M059J (cell line): Measurements from ENCODE around the gene HCK. TPM values are rescaled to one million over a fixed set of nuclear protein-coding genes. Genes with fewer than 3 reads are reported as not detected.

Experiments
- DNase-seq: peaks from one replicate; pipeline ENCODE4 v3.0.0-alpha.2; 2012; ENCODE audit warnings: low read depth
- total RNA-seq: library from RNA; depleted of rRNA; stranded (reverse); fragments of >200 nt; shearing (Covaris generic); gene quantifications from 2 replicates; pipeline ENCODE4 v1.2.3, GENCODE V29; 2014; rRNA removed

Gene HCK
- total RNA-seq: 0.27 TPM in 1 of 2 replicates, not detected in the other

- no peak for DNase-seq
Measured at GRCh38 chr20:32052090-32052777, at the start of gene HCK. TSS of gene HCK (plus strand) at chr20:32052242.

DNA sequence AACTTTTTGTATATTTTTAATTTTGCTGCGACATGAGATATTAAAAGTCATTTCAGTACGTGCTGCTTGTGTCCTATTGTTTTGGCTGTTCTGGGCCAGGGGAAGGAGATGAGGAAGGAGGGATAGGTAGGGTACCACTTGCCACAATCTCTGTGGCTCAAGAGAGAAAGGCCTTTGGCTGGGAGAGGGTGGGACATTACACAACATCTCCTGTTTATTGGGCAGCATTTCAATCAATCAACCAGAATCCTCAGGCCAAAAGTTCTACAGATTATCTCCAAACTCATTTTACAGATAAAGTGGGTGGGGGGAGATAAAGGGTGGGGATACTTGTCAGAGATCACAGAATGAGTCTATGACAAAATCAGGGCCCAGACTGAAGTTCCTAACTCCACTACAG is 48.7 kb upstream of the HCK start:
- DNase-seq: no peak

- peak; percentile 42 for DNase-seq
Measured at GRCh38 chr20:32004963-32005362, 47.1 kb upstream of the HCK start.

DNA sequence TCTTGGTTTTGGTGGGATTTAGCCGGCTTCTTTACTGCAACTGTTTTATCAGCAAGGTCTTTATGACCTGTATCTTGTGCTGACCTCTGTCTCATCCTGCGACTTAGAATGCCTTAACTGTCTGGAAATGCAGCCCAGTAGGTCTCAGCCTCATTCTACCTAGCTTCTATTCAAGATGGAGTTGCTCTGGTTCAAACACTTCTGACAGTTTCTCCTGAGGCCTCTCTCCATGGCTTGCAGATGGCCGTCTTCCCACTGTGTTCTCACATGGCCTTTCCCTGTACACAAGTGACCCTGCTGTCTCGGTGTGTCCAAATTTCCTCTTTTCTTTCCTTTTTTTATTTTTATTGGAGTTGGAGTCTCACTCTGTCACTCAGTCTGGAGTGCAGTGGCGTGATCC is 46.0 kb upstream of the HCK start:
- no peak for DNase-seq

DNA sequence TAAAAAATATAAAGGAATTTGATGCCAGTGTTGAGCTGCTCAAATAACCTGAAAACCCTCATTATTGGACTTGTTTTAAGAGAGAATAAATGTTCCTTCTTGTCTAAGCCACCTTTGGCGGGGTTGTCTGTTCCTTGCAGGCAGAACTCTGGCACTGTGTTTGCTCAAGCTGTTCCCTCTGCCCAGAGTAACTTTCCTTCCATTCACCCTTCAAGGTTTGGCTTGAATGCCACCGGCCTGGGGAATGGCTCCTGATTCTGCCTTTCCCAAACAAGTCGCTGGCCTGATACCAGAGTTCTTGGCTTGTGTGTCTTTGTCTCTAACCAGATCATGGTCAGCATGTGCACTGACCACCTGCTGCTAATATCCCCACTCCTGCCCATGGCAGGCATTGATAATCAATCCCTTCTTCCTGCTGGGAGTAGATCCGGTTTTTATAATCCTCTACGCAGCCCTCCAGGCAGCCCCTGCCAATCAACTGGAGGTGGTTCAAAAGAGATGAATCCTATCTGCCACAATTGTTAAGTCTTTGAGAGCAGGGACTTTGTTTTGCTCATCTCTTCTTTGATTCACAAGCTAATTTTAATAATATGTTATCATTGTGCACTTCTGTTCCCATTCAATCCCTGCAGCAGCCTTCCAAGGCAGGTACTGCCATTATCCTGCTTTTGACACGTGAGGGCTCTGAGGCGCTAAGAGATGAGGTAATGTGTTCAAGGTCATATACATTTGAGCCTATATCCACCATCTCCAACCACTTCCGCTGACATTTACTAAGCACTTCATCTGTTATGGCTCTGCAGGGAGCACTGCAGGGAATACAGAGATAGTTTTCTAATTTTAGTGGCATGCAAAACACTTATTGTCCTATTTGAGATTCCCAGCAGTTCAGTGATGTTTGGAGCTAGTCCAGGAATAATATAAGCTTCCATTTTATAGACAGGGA is 44.9 kb upstream of the HCK start:
- no peak for DNase-seq

DNA sequence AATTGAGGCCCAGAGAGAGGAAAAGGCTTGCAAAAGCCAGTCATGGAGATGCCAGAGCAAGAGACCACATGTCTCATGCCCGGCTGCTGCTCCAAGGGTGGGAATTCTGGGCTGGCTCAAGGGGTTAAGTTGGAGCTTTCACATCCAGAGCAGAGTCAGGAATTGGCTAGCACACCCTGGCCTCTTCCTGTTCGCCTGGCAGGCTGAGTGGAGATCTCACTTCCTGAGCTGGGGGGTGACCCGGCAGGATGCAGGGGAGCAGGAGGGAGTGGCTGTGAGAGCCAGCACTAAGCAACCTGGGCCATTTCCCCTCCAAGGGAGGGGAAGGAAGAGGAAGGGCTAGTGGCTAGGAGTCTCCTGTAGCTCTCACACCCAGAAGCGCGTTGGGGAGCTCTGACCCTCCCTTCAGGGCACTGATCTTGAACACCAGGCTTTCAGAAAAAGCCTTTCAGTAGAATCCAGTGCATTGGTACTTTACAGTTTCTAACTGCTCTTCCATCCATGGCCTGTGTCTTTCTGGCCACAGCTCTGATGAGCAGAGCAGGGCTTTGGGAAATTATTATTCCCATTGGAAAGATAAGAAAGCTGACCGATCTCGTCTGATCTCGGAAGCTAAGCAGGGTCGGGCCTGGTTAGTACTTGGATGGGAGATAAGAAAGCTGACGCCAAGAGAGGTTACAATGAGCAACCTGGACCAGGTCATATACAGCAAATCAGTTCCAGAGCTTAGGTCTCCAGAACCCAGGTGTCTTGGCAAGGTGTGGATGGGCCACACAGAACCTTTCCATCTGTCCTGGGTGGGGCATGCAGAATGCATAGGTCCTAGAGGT is 44.0 kb upstream of the HCK start:
- DNase-seq: peak; percentile 46

DNA sequence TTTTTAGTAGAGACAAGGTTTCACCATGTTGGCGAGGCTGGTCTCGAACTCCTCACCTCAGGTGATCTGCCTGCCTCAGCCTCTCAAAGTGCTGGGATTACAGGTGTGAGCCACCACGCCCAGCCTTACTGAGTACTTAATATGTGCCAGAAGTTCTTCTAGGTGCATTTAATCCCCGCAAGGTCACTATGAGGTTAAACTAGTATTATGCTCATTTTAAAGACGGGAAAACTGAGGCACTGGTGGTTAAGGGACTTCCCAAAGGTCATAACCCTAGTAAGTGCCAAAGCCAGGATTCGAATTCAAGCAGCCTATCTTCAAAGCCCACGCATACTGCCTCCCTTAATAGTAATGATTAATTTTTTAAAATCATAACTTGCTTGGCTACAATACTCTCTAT is 42.5 kb upstream of the HCK start:
- no peak for DNase-seq

- DNase-seq: no peak
Measured at GRCh38 chr20:32010101-32010500, 41.9 kb upstream of the HCK start, which contains the start of gene CCM2L. TSS of gene CCM2L (plus strand) at chr20:32010438. CDS start at chr20:32010455, 17 bp downstream.

- no peak for DNase-seq
Measured at GRCh38 chr20:32010666-32011065, 41.4 kb upstream of the HCK start.

GRCh38 chr20:32012159-32012688 is 39.8 kb upstream of the HCK start:
- peak; percentile 28 for DNase-seq

DNA sequence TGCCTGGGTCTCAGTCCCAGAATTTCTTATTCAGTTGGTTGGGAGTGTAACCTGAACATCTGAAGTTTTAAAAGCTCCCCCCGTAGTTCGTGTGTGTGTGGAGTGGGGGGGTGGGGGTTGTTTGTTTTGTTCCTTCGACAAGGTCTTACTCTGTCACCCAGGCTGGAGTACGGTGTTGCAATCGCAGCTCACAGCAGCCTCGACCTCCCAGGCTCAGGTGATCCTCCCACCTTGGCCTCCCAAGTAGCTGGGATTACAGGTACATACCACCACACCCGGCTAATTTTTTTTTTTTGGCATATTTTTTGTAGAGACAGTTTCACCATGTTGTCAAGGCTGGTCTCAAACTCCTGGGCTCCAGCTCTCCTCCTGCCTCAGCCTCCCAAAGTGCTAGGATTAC is 38.7 kb upstream of the HCK start:
- no peak for DNase-seq

DNA sequence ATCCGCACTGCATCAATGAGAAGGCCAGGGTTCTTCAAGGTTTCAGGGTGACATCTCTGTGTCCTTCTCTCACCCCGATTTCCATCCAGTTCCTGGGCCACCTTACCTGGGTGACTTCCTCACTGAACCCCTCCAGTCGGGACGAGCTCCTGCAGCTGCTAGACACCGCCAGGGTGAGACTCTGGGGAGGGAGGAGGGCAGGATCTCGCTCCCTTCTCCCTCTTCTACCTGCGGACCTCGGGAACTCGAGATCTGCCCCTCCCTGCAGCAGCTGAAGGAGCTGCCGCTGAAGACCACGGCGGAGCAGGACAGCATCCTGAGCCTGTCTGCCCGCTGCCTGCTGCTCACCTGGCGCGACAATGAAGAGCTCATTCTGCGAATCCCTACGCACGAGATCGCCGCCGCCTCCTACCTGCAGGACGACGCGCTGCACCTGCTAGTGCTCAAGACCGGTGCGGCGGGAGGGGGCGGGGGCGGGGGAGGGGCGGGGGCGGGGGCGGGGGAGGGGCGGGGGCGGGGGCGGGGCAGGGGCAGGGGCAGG is 34.3 kb upstream of the HCK start:
- no peak for DNase-seq

DNA sequence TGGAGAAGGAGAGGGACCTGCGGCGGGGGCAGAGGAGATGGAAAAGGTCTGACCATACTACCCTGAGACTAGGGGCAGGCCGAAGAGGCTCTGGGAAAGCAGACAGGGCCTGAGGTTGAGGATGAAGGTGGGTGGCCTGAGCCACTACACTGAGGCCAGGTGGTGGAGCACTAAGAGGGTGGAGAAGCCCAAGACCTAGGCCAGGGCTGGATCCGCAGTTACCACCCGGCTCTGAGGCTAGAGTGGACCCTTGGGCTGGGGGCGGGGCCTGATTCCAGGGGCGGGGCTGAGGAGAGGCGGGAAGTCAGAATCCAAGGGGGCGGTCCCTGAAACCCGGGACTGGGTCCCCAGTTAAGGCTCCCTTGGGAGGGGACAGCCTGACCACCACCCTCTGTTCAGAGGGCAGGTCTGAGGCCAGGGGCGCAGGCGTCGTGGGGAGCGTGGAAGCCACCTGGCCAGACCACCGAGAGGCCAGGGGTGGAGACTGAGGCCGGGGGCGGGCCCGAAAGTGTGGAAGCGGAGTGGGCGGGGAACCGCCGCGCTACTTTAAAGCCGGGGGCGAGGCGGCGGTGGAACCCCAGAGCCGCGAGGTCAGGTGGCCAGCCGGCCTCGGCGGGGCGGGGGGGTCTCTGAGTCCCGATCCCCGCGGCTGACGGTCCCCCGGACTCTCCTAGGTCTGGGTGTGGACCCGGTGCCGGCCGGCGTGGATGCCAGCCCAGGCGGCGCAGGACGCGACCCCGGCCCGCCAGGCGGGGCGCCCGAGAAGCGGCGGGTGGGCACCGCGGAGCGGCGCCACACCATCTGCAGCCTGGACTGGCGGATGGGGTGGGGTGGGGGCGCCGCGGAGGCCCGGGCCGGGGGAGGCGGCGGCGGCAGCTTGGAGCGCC is 33.5 kb upstream of the HCK start:
- peak; percentile 54 for DNase-seq

GRCh38 chr20:32019156-32019510 is 32.9 kb upstream of the HCK start:
- DNase-seq: no peak

DNA sequence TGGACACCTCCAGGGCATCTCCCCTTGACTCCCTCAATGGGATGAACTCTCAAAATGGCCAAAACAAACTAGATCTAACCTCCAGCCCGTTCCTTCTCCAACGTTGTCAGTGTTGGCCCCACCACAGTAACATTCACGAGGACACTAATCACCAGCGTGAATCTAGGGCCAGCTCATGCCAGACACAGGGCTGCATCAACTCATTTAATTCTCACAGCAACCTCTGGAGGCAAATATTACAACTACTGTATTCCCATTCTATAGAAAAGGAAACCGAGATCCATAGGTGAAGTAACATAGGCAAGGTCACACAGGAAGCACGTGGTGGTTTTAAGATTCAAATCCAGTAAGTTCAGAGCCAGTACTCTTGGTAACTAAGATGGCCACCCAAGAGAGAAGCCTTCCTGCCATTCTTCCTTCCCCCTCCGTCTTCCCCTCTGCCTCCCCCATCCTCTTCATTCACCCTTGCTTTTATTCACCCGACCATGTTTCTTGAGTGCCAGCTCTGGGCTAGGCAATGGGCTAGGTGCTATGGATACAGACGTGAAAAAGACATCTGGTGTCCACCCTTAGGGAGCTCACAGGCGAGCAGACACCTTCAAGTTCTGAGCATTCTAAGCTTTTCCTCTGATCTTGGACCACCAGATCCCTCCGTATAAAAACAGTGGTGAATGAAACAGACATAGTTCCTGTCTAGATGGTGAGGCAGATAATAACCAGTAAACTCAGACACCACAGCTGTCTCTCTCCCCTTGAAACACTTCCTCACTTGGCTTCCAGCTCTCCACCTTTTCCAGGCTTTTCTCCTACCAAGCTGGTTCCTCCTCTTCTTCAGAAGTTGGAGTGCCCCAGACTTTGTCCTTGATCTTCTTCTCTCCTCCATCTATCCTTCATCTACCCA is 32.2 kb upstream of the HCK start:
- no peak for DNase-seq

GRCh38 chr20:32021091-32021490 is 31.0 kb upstream of the HCK start:
- DNase-seq: peak; percentile 62

GRCh38 chr20:32024683-32025295 is 27.3 kb upstream of the HCK start:
- DNase-seq: no peak

DNA sequence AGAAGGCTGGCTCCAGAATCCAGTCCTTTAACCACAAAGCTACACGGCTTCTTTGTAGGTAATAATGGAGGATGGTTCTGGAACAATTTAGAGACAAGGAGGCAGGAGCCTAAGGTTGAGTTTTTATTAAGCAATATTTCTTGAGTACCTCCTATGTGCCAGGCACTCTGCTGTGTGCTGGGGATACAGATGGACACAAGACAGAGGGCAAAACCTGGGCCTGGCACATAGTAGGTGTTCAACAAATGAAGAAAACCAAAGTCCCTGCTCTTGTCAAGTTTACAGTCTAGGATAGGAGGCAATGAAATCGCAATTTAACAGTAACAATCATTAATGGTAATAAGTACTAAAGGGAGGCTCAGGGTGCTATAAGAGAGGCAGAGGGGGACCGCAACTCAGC is 24.4 kb upstream of the HCK start:
- no peak for DNase-seq
